Caki2 (cell line): ENCODE measurements around the gene ARMC9. TPM values are rescaled to one million over a fixed set of nuclear protein-coding genes. Genes with fewer than 3 reads are reported as not detected.
"Not testable (repeated sequence)": the region's sequence is repeated elsewhere in the genome, so short reads cannot be mapped to it uniquely, and the experiment has no call there.

Source experiments
- DNase-seq: peaks from one replicate; pipeline ENCODE4 v3.0.0-alpha.2; 2015; ENCODE audit warnings: low read depth
- in situ Hi-C: cut with HindIII; loops from 2 replicates; pipeline ENCODE4 v1.10.0; 2016; ENCODE audit warnings: low sequenced_read_pairs, low pct_unique_long_range_greater_than_20kb, mixed read lengths
- total RNA-seq: library from RNA; depleted of rRNA; stranded (reverse); fragments of >200 nt; shearing (Covaris generic); gene quantifications from 2 replicates; pipeline ENCODE4 v1.2.3, GENCODE V29; 2014; ENCODE audit warnings: low replicate concordance

Gene ARMC9
- total RNA-seq, 1 experiment from 2014 or later = 39.8 TPM

DNA sequence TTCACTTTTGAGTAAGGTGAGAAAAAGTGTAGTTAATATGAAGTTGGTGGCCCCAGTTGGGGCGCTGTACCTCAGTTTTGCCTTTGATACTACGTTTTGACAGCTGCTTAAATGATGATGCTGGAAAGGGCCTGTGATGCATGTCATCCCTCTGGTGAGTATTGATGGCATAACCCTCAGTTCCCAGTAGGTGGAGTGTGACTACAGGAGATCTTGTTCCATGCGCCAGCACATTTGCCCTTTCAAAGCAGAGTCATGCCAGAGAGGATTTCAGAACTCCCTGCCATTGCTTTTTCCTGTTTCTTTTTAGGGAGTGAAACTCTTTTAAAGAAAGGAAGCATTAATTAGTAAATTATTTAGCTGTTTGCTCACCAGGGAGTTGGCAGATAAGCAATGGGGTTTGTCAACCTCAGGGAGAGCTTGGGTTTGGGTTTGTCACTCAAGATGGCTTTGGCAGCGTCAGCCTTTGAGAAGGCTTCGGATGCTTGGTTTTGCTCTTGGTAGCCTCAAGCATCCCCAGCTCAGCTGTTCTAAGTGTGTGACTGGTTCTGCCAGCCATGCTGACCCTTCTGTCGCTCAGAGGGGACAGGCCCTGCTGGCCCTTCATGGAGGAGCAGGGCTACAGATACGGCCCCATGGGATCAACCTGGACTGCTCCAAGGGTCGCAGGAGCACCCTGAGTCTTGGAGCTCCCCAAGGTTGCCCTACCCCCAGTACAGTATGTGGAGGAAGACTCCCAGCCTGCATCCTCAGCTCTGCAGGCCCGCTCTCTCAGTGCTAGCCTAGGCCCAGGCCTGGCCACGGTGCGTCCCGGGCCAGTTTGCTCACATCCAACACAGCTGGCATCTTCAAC is 29.1 kb downstream of the ARMC9 start:
- in situ Hi-C loops = no loop called here
- peak; percentile 68 for DNase-seq

DNA sequence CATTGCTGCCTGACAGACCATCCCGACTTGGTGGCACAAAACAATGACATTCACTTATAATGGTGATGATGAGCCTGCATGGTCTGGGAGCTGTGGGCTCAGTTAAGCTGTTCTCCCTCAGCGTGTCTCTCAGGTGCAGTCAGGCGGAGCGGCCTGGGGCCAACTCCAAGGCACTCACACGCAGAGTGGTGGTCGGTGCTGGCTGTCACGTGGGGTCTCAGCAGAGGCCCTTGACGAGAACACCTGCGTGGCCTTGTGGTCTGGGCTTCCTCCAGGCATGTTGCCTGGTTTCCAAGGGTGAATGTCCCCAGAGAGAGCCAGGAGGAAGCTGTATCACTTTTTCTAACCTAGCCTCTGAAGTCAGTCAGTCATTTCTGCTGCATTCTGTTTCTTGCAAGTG is 29.8 kb downstream of the ARMC9 start:
- in situ Hi-C loops = no loop called here
- DNase-seq = peak; percentile 48

DNA sequence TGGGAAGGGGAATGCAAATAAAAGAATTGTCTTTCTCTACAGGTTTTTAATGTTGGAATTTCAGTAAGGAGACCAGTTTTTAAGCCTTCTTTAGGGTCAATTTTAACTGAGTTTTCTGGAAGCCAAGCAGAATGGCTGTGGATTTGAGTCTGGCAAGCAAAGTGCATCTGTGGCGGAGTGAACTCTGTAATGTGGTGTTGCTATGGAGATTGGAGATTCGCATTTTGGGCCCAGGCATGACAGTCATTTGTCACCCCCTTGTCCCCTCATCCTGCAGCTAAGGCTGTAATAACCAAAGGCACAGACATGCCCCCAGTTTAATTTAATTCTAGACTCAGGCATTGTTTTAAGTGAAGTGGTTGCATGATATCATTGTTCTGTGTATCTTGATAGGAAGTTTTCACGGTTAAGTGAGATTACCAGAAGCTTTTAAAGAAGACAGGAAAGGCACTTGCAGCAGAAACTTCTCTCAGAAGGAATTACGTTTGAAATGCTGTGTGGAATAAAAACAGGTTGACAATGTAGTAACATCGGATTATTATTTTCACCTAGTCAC is 30.6 kb downstream of the ARMC9 start:
- in situ Hi-C loops = no loop called here
- DNase-seq = no peak

DNA sequence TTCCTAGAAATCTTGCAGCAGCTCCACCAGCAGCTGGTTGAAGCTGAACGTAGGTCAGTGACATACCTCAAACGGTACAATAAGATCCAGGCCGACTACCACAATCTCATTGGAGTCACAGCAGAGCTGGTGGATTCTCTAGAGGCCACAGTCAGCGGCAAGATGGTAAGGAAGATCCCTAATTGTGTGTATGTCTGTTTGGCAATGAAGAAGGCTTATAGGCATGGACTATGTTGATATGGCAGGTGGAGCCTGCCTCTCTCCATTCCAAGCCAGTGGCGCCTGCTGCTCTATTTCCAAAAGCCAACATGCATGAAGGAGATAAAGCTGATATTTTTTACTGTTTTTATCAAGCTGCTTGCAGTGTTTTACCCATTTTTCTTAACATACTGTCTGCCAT is 36.8 kb downstream of the ARMC9 start:
- no peak for DNase-seq
- in situ Hi-C loops = no loop called here

- no peak for DNase-seq
- in situ Hi-C loops = no loop called here
Observed at GRCh38 chr2:231238689-231239088, 40.3 kb downstream of the ARMC9 start.

- in situ Hi-C loops = no loop called here
- DNase-seq = no peak
Observed at GRCh38 chr2:231239751-231240150, 41.3 kb downstream of the ARMC9 start.

DNA sequence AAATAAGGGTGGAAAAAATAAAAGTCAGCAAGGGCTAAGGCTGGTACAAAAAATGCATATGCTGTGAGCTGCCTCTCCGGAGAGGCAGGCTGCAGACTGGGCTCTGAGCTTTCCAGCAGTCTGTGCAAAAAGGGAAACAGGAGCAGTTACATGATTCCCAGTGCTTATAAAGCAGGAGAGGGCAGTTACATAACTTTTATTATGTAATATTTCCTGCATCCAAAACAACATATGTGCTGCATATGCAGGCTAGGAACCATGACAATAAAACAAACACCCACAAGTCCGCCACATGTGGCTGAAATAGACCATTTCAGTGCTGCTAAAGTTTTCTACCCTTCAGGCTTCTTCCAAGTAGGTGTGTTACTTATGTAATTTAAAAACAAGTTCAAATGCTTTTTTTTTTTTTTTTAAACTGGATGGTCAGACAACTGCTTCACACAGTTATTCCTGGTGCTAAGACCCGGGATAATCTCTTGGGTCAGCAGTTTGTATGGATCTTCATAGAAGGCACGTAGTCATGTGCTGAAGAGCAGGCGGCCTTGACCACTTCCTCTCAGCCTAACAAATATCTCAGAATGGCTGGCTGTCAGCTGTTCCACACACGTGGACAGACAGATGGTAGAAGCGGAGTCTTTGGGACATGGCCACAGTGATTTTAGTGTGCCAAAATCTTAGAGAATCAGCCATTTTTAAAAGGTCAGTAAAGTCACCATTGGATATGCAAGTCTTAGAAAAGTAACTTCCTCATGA is 43.5 kb downstream of the ARMC9 start:
- no peak for DNase-seq
- in situ Hi-C loops = no loop called here

GRCh38 chr2:231243866-231244265 is 45.4 kb downstream of the ARMC9 start:
- in situ Hi-C loops = no loop called here
- DNase-seq = no peak

GRCh38 chr2:231244382-231245248 is 46.2 kb downstream of the ARMC9 start:
- in situ Hi-C loops = no loop called here
- DNase-seq = no peak

GRCh38 chr2:231245249-231246094 is 47.0 kb downstream of the ARMC9 start:
- no peak for DNase-seq
- in situ Hi-C loops = no loop called here

GRCh38 chr2:231246171-231246842 is 47.9 kb downstream of the ARMC9 start:
- in situ Hi-C loops = no loop called here
- DNase-seq = no peak

DNA sequence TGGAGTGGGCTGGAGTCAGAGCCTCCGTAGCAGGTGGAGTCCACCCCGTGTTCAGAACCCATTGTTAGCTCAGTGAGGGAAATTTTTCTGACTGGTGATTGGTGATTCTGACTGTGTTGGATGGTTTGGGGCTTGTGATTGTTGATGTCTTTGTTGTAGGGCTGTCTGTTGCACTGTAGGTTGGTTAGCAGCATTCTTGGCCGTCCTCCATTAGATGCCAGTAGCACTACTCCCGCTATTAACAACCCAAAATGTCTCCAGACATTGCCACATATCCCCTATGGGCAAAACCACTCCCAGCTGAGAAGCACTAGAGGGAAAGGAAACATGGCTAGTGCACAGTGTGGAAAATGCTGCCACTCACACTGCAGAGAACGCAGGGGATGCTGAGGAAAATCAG is 51.7 kb downstream of the ARMC9 start:
- no peak for DNase-seq
- in situ Hi-C loops = no loop called here

DNA sequence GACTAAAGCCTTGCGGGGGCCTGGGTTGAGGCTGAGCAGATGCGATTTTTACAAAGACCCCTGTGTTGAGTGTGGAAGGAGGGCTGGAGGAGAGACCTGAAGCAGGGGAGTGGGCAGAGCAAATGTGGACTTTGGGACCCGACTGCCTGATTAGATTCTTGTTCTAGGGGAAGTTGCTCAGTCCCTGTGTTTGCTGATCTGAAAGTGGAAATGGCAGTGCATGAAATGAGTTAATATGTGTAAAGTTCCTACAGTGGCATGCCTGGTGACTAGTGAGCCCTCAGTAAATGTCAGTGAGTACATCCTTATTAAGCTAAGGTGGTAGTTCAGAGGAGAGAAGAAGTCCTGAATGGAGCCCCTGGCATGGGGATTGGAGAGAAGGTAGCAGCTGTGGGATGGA is 52.3 kb downstream of the ARMC9 start:
- DNase-seq = no peak
- in situ Hi-C loops = no loop called here

DNA sequence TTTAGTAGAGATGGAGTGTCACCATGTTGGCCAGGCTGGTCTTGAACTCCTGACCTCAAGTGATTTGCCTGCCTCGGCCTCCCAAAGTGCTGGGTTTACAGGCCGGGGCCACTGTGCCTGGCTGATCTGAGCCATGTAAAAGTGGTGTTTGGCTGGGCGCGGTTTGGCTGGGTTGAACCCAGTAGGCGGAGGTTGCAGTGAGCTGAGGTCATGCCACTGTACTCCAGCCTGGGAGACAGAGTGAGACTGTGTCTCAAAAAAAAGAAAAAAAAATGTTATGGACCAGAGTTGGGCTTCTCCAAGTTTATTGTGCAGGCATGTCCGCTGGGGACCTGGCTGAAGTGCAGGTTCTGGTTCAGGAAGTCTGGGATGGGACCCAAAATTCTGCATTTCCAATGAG is 54.9 kb downstream of the ARMC9 start:
- DNase-seq, in situ Hi-C loops: not testable (repeated sequence)

- no peak for DNase-seq
- in situ Hi-C loops = no loop called here
Observed at GRCh38 chr2:231256494-231256893, 58.1 kb downstream of the ARMC9 start.

DNA sequence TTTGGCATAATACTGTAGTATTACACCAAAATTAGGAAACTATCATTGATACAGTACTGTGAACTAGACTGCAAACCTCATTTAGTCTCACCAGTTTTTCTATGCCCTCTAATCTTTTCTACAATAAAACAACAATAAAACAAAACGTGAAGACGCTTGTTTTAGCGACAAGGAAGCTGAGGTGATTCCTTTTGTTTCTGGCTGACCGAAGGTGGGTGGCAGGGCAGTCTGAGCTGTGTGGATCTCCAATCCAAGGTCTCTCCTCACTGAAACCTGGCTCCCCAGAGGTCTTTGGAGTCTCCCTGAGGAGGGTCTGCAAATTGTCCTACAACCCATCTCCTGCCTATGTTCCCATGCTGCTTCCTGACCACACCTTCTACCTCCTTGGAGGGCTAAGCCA is 59.3 kb downstream of the ARMC9 start:
- in situ Hi-C loops = no loop called here
- no peak for DNase-seq

DNA sequence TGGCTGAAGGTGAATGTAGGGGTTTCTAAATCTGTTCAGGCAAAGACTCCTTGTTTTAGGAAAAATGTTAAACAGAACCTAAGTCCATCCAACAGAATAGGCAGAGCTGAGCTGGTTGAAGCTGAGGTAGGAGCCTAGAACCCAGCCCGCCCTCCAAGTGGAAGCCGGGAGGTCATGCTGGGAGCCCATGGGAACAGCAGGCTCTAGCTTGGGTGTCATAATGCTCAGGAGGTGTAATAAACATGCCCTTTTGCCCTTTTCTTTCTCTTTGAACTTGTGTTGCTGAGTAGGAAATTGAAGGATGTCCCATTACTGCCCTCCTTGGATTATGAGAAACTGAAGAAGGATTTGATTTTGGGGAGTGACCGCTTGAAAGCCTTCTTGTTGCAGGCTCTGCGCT is 60.3 kb downstream of the ARMC9 start:
- in situ Hi-C loops = no loop called here
- no peak for DNase-seq
